Glutamatergic neuron (in vitro differentiated cells): Measurements from ENCODE around the gene LMBRD1. TPM values are rescaled to one million over a fixed set of nuclear protein-coding genes. Genes with fewer than 3 reads are reported as not detected.
A peak's percentile ranks its signal among the peaks of the same experiment; 100 is the strongest.
"Not testable (repeated sequence)": the region's sequence is repeated elsewhere in the genome, so short reads cannot be mapped to it uniquely, and the experiment has no call there.

ENCODE experiments used
- DNase-seq: peaks from one replicate; pipeline ENCODE4 v3.0.0; 2022
- H3K27ac Mint-ChIP-seq: one replicate; pipeline ENCODE4 v1.8.0; 2020; ENCODE audit warnings: mild to moderate bottlenecking, mixed read lengths, inconsistent platforms; ENCODE audit not compliant: unreplicated experiment
- H3K27me3 Mint-ChIP-seq: one replicate; pipeline ENCODE4 v1.8.0; 2020; ENCODE audit warnings: mild to moderate bottlenecking, moderate library complexity, mixed read lengths, inconsistent platforms; ENCODE audit not compliant: unreplicated experiment
- H3K36me3 Mint-ChIP-seq: one replicate; pipeline ENCODE4 v1.8.0; 2020; ENCODE audit warnings: mild to moderate bottlenecking, mixed read lengths, inconsistent platforms; ENCODE audit not compliant: unreplicated experiment
- H3K4me1 Mint-ChIP-seq: one replicate; pipeline ENCODE4 v1.8.0; 2020; ENCODE audit warnings: mild to moderate bottlenecking, low read depth, mixed read lengths, inconsistent platforms; ENCODE audit not compliant: unreplicated experiment
- H3K4me3 Mint-ChIP-seq: one replicate; pipeline ENCODE4 v1.8.0; 2020; ENCODE audit warnings: mild to moderate bottlenecking, mixed read lengths, inconsistent platforms; ENCODE audit not compliant: unreplicated experiment
- H3K9me3 Mint-ChIP-seq: one replicate; pipeline ENCODE4 v1.8.0; 2020; ENCODE audit warnings: mild to moderate bottlenecking, moderate library complexity, mixed read lengths, inconsistent platforms; ENCODE audit not compliant: unreplicated experiment
- total RNA-seq: library from RNA; stranded (reverse); fragmentation: NEBNext Ultra II Directional; extraction: Animal tissue kit (Norgen Biotek cat#: 25700); gene quantifications from one replicate; pipeline ENCODE4 v1.2.1, GENCODE V29; 2021; ENCODE audit not compliant: unreplicated experiment
- TF ChIP-seq, protein P1 (sequence below): fragments of 200-600 bp; sonication (generic); IDR thresholded peaks from one replicate; pipeline ENCODE4 v1.5.0; 2021; ENCODE audit not compliant: partially characterized antibody, unreplicated experiment

The LMBRD1 gene
- total RNA-seq, 1 donor from 2014 or later, result 35.5 TPM

GRCh38 chr6:69690986-69691385 is 105.8 kb downstream of the LMBRD1 start:
- Mint-ChIP-seq H3K36me3 (no peaks in the 10 kb centered on the region), H3K27ac (no peak overlapping the region), H3K27me3 (no peaks in the 10 kb centered on the region), H3K4me1 (no peaks in the 10 kb centered on the region), H3K4me3 (no peak overlapping the region), H3K9me3 (no peaks in the 10 kb centered on the region)
- TF ChIP-seq, protein P1, sequence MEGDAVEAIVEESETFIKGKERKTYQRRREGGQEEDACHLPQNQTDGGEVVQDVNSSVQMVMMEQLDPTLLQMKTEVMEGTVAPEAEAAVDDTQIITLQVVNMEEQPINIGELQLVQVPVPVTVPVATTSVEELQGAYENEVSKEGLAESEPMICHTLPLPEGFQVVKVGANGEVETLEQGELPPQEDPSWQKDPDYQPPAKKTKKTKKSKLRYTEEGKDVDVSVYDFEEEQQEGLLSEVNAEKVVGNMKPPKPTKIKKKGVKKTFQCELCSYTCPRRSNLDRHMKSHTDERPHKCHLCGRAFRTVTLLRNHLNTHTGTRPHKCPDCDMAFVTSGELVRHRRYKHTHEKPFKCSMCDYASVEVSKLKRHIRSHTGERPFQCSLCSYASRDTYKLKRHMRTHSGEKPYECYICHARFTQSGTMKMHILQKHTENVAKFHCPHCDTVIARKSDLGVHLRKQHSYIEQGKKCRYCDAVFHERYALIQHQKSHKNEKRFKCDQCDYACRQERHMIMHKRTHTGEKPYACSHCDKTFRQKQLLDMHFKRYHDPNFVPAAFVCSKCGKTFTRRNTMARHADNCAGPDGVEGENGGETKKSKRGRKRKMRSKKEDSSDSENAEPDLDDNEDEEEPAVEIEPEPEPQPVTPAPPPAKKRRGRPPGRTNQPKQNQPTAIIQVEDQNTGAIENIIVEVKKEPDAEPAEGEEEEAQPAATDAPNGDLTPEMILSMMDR, result no peak
- DNase-seq, result no peak

DNA sequence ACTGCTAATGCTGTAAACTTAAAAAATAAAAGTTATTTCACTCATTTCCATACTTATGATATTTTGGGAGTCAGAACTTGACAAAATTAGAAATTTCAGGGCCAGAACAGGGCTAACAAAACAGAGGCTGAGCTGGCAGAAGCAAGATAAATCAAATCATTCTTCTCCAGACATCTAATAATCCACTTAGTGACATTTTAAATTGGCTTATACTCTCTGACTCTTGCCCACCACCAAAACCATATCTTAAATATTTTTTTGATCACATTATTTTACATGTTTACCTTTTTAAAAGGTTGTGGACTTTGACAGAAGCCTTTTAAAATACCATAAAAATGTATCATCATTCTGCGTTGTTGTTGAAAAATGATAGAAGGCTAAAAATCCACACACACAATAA is 116.5 kb downstream of the LMBRD1 start:
- Mint-ChIP-seq H3K27me3 (no peaks in the 10 kb centered on the region), H3K9me3 (no peaks in the 10 kb centered on the region), H3K36me3 (no peaks in the 10 kb centered on the region), H3K4me3 (no peak overlapping the region), H3K27ac (no peak overlapping the region), H3K4me1 (peaks cover 4% of the 10 kb centered on the region)
- TF ChIP-seq, protein P1, result no peak
- no peak for DNase-seq

DNA sequence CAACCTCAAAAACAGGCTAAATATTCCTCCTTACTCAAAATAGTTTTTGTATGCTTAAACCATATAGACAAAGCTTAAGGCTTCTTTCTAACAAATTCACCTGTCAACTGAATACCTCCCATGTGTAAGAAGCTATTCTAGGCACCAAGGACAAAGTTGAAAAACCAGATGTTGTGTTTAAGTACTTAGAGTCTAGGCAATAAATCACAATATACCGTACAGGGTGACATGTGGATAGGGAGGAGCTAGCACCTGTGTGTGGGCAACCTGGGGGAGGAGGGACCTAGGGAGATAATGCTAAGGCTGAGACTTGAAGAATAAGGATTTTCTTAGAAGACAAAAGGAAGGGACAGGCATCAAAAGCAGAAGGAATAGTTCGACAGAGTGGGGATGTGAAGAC is 123.5 kb downstream of the LMBRD1 start:
- H3K9me3 Mint-ChIP-seq, result no peaks in the 10 kb centered on the region
- no peak for DNase-seq
- no peaks in the 10 kb centered on the region for H3K36me3 Mint-ChIP-seq
- peaks cover 24% of the 10 kb centered on the region for H3K4me1 Mint-ChIP-seq
- no peak overlapping the region for H3K4me3 Mint-ChIP-seq
- H3K27ac Mint-ChIP-seq, result no peak overlapping the region
- no peaks in the 10 kb centered on the region for H3K27me3 Mint-ChIP-seq
- TF ChIP-seq, protein P1, result no peak

DNA sequence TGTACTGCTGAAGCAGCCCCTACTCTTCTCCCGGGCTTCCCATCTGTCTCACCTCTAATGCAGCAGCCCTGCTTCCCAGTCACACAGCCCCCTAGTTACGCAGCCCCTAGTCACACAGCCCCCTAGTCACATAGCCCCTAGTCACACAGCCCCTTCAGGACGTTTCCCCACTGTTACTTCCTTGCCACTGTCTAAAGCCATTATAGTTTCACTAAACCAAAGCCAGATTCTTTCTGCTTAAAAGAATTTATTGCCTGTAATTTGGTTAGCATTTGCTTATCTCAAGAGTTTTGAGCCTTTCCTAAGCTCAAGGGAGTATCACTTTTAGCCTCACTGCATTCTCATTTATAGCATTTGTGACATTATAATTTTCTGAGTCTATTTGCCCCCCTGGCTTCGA is 127.9 kb downstream of the LMBRD1 start:
- peak overlapping the region; percentile 48 for H3K27ac Mint-ChIP-seq

DNA sequence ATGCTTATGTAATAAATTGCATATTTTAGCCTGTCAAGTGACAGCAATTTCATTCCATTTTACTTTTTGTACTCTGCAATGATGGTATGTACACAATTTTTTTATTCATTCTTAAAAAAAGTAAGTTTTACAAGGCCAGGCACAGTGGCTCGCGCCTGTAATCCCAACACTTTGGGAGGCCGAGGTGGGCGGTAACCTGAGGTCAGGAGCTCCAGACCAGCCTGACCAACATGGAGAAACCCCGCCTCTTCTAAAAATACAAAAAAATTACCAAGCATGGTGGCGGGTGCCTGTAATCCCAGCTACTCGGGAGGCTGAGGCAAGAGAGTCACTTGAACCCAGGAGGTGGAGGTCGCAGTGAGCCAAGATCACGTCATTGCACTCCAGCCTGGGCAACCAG is 130.0 kb downstream of the LMBRD1 start:
- DNase-seq, H3K36me3 Mint-ChIP-seq, H3K4me3 Mint-ChIP-seq, H3K27me3 Mint-ChIP-seq, H3K9me3 Mint-ChIP-seq, H3K27ac Mint-ChIP-seq: not testable (repeated sequence)
- H3K4me1 Mint-ChIP-seq, result peaks cover 26% of the 10 kb centered on the region

More for the DNA sequence above, 127.9 kb downstream of the LMBRD1 start:
- Mint-ChIP-seq H3K9me3 (no peaks in the 10 kb centered on the region), H3K4me3 (no peak overlapping the region), H3K36me3 (no peaks in the 10 kb centered on the region), H3K4me1 (peaks cover 26% of the 10 kb centered on the region), H3K27me3 (no peaks in the 10 kb centered on the region)
- TF ChIP-seq, protein P1, result no peak
- DNase-seq, result peak; percentile 24

DNA sequence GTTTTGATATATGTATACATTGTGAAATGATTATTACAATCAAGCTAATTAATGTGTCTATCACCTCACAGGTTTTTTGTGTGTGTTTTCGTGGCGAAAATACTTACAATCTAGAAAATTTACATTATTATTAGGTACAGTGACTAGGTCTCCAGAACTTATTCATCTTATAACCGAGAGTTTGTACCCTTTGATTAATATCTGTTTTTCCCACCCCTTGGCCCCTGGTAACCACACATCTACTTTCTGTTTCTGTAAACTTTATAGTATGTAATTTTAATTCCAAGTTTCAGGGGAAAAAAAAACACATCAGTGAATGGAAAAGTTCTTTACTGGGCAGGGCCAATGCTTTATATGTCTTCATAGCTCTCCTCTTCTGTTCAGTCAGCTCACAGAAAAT is 131.4 kb downstream of the LMBRD1 start:
- Mint-ChIP-seq H3K9me3 (no peaks in the 10 kb centered on the region), H3K27me3 (no peaks in the 10 kb centered on the region), H3K4me1 (peaks cover 23% of the 10 kb centered on the region), H3K36me3 (no peaks in the 10 kb centered on the region), H3K4me3 (no peak overlapping the region), H3K27ac (no peak overlapping the region)
- TF ChIP-seq, protein P1, result no peak
- DNase-seq, result no peak
